ENCODE measurements around the gene CCL22. TPM values are rescaled to one million over a fixed set of nuclear protein-coding genes. Genes with fewer than 3 reads are reported as not detected.

CCL22 gene
- polyA plus RNA-seq, 2 of the 4 experiments (the other 2 are of a cell fraction) = not detected

Small RNA genes within 50 kb of the gene (small RNA-seq; reads per million reads assigned to genes)
- 0 reads per million in 6 experiments for gene AC108081.1

Other genes with a start within 250 kb of the CCL22 start
- 128 and 155 TPM in 2 replicates for gene PSME3IP1, start 172.7 kb upstream of the CCL22 start, polyA plus RNA-seq (2011; rRNA removed)
- gene PSME3IP1, start 172.7 kb upstream of the CCL22 start, polyA plus RNA-seq (2017; fragmentation: RNase III; extraction: RNeasy Plus Mini Kit Qiagen cat#74134 plus additional on column Dnase treatment) = 157 to 159 TPM (median 158 TPM) in 3 replicates
- gene RSPRY1, start 172.5 kb upstream of the CCL22 start, polyA plus RNA-seq (2011; rRNA removed) = 50.0 and 58.5 TPM in 2 replicates
- 30.2 to 32.2 TPM (median 31.9 TPM) in 3 replicates for gene RSPRY1, start 172.5 kb upstream of the CCL22 start, polyA plus RNA-seq (2017; fragmentation: RNase III; extraction: RNeasy Plus Mini Kit Qiagen cat#74134 plus additional on column Dnase treatment)
- 117 and 126 TPM in 2 replicates for gene ARL2BP, start 113.5 kb upstream of the CCL22 start, polyA plus RNA-seq (2011; rRNA removed)
- 64.0 to 68.7 TPM (median 67.0 TPM) in 3 replicates for gene ARL2BP, start 113.5 kb upstream of the CCL22 start, polyA plus RNA-seq (2017; fragmentation: RNase III; extraction: RNeasy Plus Mini Kit Qiagen cat#74134 plus additional on column Dnase treatment)
- 3.3 and 3.7 TPM in 2 replicates for gene PLLP, start 74.1 kb upstream of the CCL22 start, polyA plus RNA-seq (2011; rRNA removed)
- gene PLLP, start 74.1 kb upstream of the CCL22 start, polyA plus RNA-seq (2017; fragmentation: RNase III; extraction: RNeasy Plus Mini Kit Qiagen cat#74134 plus additional on column Dnase treatment) = 1.5 to 1.9 TPM (median 1.8 TPM) in 3 replicates
- gene CX3CL1, start 13.7 kb downstream of the CCL22 start, polyA plus RNA-seq (2011; rRNA removed) = 0.10 and 0.17 TPM in 2 replicates
- gene CX3CL1, start 13.7 kb downstream of the CCL22 start, polyA plus RNA-seq (2017; fragmentation: RNase III; extraction: RNeasy Plus Mini Kit Qiagen cat#74134 plus additional on column Dnase treatment) = 0.08 to 0.17 TPM (median 0.08 TPM) in 3 replicates
- not detected in 2 replicates for gene CCL17, start 46.0 kb downstream of the CCL22 start, polyA plus RNA-seq (2011; rRNA removed)
- not detected in 3 replicates for gene CCL17, start 46.0 kb downstream of the CCL22 start, polyA plus RNA-seq (2017; fragmentation: RNase III; extraction: RNeasy Plus Mini Kit Qiagen cat#74134 plus additional on column Dnase treatment)
- 101 and 114 TPM in 2 replicates for gene CIAPIN1, start 88.6 kb downstream of the CCL22 start, polyA plus RNA-seq (2011; rRNA removed)
- gene CIAPIN1, start 88.6 kb downstream of the CCL22 start, polyA plus RNA-seq (2017; fragmentation: RNase III; extraction: RNeasy Plus Mini Kit Qiagen cat#74134 plus additional on column Dnase treatment) = 69.1 to 75.0 TPM (median 71.5 TPM) in 3 replicates
- gene COQ9, start 88.7 kb downstream of the CCL22 start, polyA plus RNA-seq (2011; rRNA removed) = 109 and 130 TPM in 2 replicates
- 46.2 to 48.0 TPM (median 47.2 TPM) in 3 replicates for gene COQ9, start 88.7 kb downstream of the CCL22 start, polyA plus RNA-seq (2017; fragmentation: RNase III; extraction: RNeasy Plus Mini Kit Qiagen cat#74134 plus additional on column Dnase treatment)
- gene POLR2C, start 103.9 kb downstream of the CCL22 start, polyA plus RNA-seq (2011; rRNA removed) = 229 and 259 TPM in 2 replicates
- 141 to 148 TPM (median 146 TPM) in 3 replicates for gene POLR2C, start 103.9 kb downstream of the CCL22 start, polyA plus RNA-seq (2017; fragmentation: RNase III; extraction: RNeasy Plus Mini Kit Qiagen cat#74134 plus additional on column Dnase treatment)
- 85.4 and 93.2 TPM in 2 replicates for gene DOK4, start 127.7 kb downstream of the CCL22 start, polyA plus RNA-seq (2011; rRNA removed)
- 51.9 to 70.3 TPM (median 65.2 TPM) in 3 replicates for gene DOK4, start 127.7 kb downstream of the CCL22 start, polyA plus RNA-seq (2017; fragmentation: RNase III; extraction: RNeasy Plus Mini Kit Qiagen cat#74134 plus additional on column Dnase treatment)
- 7.4 and 8.0 TPM in 2 replicates for gene CCDC102A, start 177.8 kb downstream of the CCL22 start, polyA plus RNA-seq (2011; rRNA removed)
- 7.6 to 8.5 TPM (median 8.3 TPM) in 3 replicates for gene CCDC102A, start 177.8 kb downstream of the CCL22 start, polyA plus RNA-seq (2017; fragmentation: RNase III; extraction: RNeasy Plus Mini Kit Qiagen cat#74134 plus additional on column Dnase treatment)
- gene ADGRG5, start 183.9 kb downstream of the CCL22 start, polyA plus RNA-seq (2011; rRNA removed) = not detected in 2 replicates
- 0.06 TPM in 1 of 3 replicates, not detected in the others for gene ADGRG5, start 183.9 kb downstream of the CCL22 start, polyA plus RNA-seq (2017; fragmentation: RNase III; extraction: RNeasy Plus Mini Kit Qiagen cat#74134 plus additional on column Dnase treatment)

Data from A549 (cell line).